BLaER1 (cell line): ENCODE measurements around the gene CBX3.
"Not testable (repeated sequence)": the region's sequence is repeated elsewhere in the genome, so short reads cannot be mapped to it uniquely, and the experiment has no call there.

Source experiments
- H3K27ac ChIP-seq: shearing (Covaris generic); formaldehyde crosslinking; 2 replicates; pipeline ENCODE4 v1.8.1; 2022
- H3K27me3 ChIP-seq: shearing (Covaris generic); formaldehyde crosslinking; 2 replicates; pipeline ENCODE4 v1.8.1; 2022
- H3K36me3 ChIP-seq: shearing (Covaris generic); formaldehyde crosslinking; 2 replicates; pipeline ENCODE4 v1.8.1; 2022
- H3K4me1 ChIP-seq: shearing (Covaris generic); formaldehyde crosslinking; 2 replicates; pipeline ENCODE4 v1.8.1; 2022
- H3K4me2 ChIP-seq: shearing (Covaris generic); formaldehyde crosslinking; 2 replicates; pipeline ENCODE4 v1.8.1; 2022
- H3K4me3 ChIP-seq: shearing (Covaris generic); formaldehyde crosslinking; 2 replicates; pipeline ENCODE4 v1.8.1; 2022
- H3K9ac ChIP-seq: shearing (Covaris generic); formaldehyde crosslinking; 2 replicates; pipeline ENCODE4 v1.8.1; 2022
- H3K9me3 ChIP-seq: shearing (Covaris generic); formaldehyde crosslinking; 2 replicates; pipeline ENCODE4 v1.8.1; 2022
- H4K20me1 ChIP-seq: shearing (Covaris generic); formaldehyde crosslinking; 2 replicates; pipeline ENCODE4 v1.8.1; 2022
- Cebpa-rat ChIP-seq: shearing (Covaris generic); IDR thresholded peaks from 2 replicates; pipeline ENCODE4 v1.8.1; 2022

The CBX3 gene

DNA sequence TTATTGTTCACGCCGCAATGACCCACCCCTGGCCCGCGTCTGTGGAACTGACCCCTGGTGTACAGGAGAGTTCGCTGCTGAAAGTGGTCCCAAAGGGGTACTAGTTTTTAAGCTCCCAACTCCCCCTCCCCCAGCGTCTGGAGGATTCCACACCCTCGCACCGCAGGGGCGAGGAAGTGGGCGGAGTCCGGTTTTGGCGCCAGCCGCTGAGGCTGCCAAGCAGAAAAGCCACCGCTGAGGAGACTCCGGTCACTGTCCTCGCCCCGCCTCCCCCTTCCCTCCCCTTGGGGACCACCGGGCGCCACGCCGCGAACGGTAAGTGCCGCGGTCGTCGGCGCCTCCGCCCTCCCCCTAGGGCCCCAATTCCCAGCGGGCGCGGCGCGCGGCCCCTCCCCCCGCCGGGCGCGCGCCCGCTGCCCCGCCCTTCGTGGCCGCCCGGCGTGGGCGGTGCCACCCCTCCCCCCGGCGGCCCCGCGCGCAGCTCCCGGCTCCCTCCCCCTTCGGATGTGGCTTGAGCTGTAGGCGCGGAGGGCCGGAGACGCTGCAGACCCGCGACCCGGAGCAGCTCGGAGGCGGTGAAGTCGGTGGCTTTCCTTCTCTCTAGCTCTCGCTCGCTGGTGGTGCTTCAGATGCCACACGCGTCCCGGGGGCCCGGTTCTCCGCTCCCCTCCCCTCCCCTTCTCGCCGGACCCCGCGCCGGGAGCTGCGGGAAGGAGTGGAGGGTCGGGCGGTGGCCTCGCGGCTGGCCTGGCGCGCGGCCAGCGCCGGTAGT lies at the start of gene CBX3:
Gene CBX3 (plus strand): TSS at position 499 of the 772 bp plus-strand sequence. CDS start 1,254 bp downstream, outside the sequence.
- peaks cover 77% of the 10 kb centered on the region for H4K20me1 ChIP-seq
- TF ChIP-seq Cebpa-rat = no peak

DNA sequence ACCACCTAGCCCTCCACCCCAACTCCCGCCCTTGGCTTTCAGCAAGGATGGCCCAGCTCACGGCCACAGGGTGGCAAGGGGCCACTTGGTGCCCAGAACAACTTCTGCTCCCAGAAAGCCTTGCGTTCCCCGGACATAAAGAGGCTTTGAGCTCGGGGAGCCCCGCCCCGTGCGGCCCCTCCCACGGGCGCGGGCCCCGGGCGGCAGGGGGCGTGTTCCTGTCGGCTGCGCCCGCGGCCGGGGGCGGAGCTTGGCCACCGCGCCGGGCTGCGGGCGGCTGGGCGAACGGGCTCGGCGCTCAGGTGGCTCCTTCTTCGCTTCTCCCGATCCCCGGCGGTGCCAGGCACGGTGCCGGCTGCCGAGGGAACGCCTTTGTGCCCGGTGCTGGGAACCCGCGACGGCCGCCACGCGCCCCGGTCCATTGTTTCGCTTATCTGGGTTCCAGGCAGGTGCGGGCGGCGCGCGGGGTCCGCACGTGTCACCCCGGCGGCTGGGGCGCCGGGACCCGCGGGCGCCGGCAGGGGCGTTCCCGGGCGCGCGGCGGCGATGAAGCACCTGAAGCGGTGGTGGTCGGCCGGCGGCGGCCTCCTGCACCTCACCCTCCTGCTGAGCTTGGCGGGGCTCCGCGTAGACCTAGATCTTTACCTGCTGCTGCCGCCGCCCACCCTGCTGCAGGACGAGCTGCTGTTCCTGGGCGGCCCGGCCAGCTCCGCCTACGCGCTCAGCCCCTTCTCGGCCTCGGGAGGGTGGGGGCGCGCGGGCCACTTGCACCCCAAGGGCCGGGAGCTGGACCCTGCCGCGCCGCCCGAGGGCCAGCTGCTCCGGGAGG lies 49.4 kb upstream of the CBX3 start, which contains the start of gene NFE2L3:
Gene NFE2L3 (plus strand): TSS at position 246 of the 829 bp plus-strand sequence. CDS start 301 bp downstream, at position 547.
- Histone ChIP-seq H3K27ac (peak within 1 kb of the TSS; percentile 83), H3K4me1 (peaks cover 56% of the 10 kb centered on the region), H3K4me2 (peak within 1 kb of the TSS; percentile 94), H3K27me3 (no peaks in the 10 kb centered on the region), H3K9me3 (peaks cover 8% of the 10 kb centered on the region), H4K20me1 (no peaks in the 10 kb centered on the region), H3K9ac (peak within 1 kb of the TSS; percentile 83), H3K36me3 (no peaks in the 10 kb centered on the region), H3K4me3 (peak within 1 kb of the TSS; percentile 82)
- TF ChIP-seq Cebpa-rat = no peak

More for the DNA sequence above, at the start of gene CBX3:
- H3K4me2 ChIP-seq = peak within 1 kb of the TSS; percentile 89
- H3K9ac ChIP-seq = peak within 1 kb of the TSS; percentile 100
- H3K27me3 ChIP-seq = no peaks in the 10 kb centered on the region
- peaks cover 37% of the 10 kb centered on the region for H3K36me3 ChIP-seq
- peaks cover 33% of the 10 kb centered on the region for H3K4me1 ChIP-seq
- peak within 1 kb of the TSS; percentile 100 for H3K27ac ChIP-seq
- H3K9me3 ChIP-seq = no peaks in the 10 kb centered on the region
- H3K4me3 ChIP-seq = peak within 1 kb of the TSS; percentile 90

DNA sequence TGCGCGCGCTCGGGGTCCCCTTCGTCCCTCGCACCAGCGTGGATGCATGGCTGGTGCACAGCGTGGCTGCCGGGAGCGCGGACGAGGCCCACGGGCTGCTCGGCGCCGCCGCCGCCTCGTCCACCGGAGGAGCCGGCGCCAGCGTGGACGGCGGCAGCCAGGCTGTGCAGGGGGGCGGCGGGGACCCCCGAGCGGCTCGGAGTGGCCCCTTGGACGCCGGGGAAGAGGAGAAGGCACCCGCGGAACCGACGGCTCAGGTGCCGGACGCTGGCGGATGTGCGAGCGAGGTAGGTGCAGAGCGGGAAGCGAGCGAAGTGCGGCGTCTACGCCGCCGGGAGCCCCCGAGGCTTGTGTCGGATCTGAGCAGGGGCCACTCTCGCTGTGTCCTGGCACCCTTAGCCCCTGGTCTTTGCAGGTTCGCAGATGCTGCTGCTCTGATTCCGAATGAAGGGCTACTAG lies 48.7 kb upstream of the CBX3 start:
- H3K4me1 ChIP-seq = peaks cover 62% of the 10 kb centered on the region
- H3K27me3 ChIP-seq, H4K20me1 ChIP-seq, H3K9me3 ChIP-seq, H3K36me3 ChIP-seq: not testable (repeated sequence)
- peak overlapping the region; percentile 82 for H3K4me3 ChIP-seq
- peak overlapping the region; percentile 83 for H3K9ac ChIP-seq
- H3K27ac ChIP-seq = peak overlapping the region; percentile 83
- H3K4me2 ChIP-seq = peak overlapping the region; percentile 94

DNA sequence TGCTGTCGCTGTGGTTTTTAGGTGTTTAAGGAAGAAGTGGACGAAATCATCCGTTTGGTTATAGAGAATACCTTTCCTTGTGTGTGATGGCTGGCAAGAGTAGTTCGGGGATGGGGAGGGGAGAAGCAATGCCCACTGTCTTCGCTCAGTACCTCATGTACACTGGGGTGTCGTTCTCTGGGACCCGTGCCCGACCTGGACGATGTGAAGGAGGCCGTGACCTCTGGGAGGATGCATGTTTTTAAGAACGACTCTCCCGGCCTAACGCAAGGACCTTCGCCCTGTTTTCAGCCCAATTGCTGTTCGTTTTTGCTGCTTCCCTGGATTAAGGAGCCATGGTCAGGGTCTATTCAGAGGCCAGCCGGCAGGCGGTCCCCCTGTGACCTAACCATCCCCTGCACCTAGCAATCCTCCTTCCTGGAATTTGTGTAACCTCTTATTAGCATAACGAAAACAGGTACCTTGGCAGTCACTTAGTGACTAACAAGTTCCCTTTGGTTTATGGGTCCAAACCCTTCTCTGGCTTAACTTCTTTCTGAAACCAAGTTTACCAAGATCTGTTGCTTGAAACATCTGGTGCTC lies 48.2 kb upstream of the CBX3 start:
- peak overlapping the region; percentile 83; the same call in 1 of the 2 replicates for H3K9ac ChIP-seq
- no peaks in the 10 kb centered on the region for H4K20me1 ChIP-seq
- no peak overlapping the region for H3K27ac ChIP-seq
- H3K27me3 ChIP-seq = no peaks in the 10 kb centered on the region
- peak overlapping the region; percentile 82 for H3K4me3 ChIP-seq
- H3K4me1 ChIP-seq = peaks cover 67% of the 10 kb centered on the region
- H3K4me2 ChIP-seq = peak overlapping the region; percentile 94
- TF ChIP-seq Cebpa-rat = no peak
- no peaks in the 10 kb centered on the region for H3K36me3 ChIP-seq
- H3K9me3 ChIP-seq = no peaks in the 10 kb centered on the region; the same call in 1 of the 2 replicates

DNA sequence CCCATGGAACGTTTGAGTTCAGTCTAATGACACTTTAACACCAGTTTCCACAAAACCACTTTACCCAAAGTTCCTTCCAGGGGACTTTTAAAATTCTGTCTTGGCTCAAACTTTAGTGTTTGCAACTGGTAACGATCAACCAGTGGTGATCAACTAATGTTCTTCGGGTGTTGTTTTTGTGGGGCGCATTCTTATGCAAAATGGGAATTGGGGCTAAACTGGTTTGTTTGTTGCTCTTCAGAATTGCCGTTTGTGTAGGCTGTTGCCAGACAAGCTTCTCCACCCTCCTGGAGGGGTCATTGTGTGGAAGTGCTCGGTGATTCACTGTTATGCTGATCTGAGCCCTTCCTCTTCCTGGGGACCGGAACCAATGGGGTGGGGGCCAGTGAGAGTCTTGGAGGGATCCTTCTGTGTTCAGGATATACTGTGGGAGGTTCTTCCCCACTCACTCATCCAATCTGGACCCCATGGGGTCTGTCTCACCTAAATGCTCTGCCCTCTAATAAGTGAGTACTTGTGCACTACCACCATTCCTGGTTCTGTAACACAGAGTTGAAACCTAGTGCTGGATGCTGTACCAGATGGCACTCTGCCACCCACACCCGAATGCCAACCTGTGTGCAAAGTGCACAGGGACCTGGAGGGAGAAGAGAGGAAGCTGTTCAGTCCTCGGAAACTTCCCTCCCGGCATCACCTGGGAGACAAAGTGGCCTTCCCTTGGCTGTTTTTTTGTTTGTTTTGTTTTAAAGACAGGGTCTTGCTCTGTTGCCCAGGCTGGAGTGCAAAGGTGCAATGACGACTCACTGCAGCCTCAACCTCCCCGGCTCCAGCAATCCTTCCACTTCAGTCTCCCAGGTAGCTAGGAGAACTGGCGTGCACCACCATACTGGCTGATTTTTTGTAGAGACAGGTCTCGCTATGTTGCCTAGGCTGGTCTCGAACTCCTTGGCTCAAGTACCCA lies 47.4 kb upstream of the CBX3 start:
- TF ChIP-seq Cebpa-rat = no peak
- peak overlapping the region; percentile 83; the same call in 1 of the 2 replicates for H3K9ac ChIP-seq
- H3K27ac ChIP-seq = no peak overlapping the region
- peaks cover 71% of the 10 kb centered on the region for H3K4me1 ChIP-seq
- no peaks in the 10 kb centered on the region for H4K20me1 ChIP-seq
- peak overlapping the region; percentile 94 for H3K4me2 ChIP-seq
- peak overlapping the region; percentile 82 for H3K4me3 ChIP-seq
- no peaks in the 10 kb centered on the region for H3K36me3 ChIP-seq
- H3K9me3 ChIP-seq = no peaks in the 10 kb centered on the region
- no peaks in the 10 kb centered on the region for H3K27me3 ChIP-seq

DNA sequence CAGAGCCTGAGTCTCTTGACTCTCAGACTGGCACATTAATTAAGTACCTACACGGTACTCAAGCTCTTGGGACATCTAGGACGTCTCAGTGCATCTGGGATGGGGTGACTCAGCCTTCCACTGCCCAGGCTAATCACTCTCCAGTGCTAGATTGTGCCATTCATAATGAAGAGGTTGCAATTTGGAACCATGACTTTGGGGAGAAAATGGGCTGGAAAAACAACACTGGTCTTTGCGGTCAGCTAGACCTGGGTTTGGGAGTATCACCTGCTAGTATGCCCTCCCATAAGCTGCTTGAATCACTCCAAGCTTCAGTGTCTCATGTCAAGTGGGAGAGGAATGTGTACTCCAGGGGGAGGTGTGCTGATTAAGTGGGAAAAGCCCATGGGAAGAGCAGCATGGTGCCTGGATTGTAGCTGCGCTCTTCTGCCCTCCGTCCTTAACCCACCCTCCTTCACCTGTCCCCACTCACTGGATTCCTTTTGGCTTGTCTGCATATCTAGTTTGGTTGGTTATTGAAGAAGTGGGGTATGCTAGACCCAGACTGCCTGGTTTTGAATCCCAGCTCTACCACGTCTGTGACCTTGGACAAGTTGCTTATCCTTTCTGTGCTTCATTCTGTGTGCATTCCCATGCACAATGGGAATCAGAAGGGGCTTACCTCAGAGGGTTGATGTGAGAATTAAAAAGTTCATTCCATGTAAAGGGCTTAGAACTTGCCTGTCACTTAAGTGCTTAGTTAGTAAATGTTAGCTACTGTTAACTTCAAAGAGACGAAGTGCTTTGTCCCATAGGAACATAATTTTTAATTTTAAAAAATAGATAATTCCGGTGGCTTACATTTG lies 45.8 kb upstream of the CBX3 start:
- H3K4me2 ChIP-seq = peak overlapping the region; percentile 94
- TF ChIP-seq Cebpa-rat = no peak
- H3K4me1 ChIP-seq = peaks cover 78% of the 10 kb centered on the region
- peak overlapping the region; percentile 74 for H3K9ac ChIP-seq
- no peaks in the 10 kb centered on the region for H4K20me1 ChIP-seq
- peak overlapping the region; percentile 80 for H3K27ac ChIP-seq
- peak overlapping the region; percentile 57 for H3K4me3 ChIP-seq
- H3K27me3 ChIP-seq = no peaks in the 10 kb centered on the region
- peaks cover under 1% of the 10 kb centered on the region; the same call in 1 of the 2 replicates for H3K36me3 ChIP-seq
- H3K9me3 ChIP-seq = no peaks in the 10 kb centered on the region

DNA sequence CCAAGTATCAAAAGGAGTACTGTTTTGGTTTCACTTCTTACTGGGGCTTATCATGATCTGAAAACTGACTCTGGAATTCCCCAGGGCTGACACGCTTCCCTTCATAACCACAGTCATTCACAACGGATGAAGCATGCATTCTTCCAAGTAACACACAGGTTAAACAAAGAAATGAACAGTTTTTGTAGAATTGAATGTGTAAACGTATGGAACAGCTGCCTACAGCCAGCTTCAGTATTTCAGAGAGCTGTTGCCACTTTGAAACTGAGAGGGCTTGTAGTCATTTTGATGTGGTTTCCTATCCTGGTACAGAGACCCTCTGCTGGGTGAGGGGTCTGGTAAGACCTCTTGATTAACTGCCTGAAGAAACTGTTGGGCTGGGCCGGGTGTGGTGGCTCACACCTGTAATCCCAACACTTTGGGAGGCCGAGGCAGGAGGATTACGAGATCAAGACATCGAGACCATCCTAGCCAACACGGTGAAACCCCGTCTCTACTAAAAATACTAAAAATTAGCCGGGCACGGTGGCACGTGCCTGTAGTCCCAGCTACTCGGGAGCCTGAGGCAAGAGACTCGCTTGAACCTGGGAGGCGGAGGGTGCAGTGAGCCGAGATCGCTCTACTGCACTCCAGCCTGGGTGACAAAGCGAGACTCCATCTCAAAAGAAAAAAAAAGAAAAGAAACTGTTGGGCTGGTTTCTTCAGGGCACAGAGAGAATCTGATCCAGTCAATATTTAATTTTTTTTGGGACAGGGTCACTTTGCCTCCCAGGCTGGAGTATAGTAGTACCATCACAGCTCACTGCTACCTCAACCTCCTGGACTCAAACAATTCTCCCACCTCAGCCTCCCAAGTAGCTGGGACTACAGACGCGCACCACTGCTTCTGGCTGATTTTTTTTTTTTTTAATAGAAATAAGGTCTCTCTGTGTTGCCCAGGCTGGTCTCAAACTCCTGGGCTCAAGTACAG lies 44.8 kb upstream of the CBX3 start:
- Histone ChIP-seq H3K36me3 (peaks cover 7% of the 10 kb centered on the region; the same call in 1 of the 2 replicates), H3K4me2 (peak overlapping the region; percentile 94), H4K20me1 (no peaks in the 10 kb centered on the region), H3K27me3 (no peaks in the 10 kb centered on the region), H3K4me3 (peak overlapping the region; percentile 57), H3K4me1 (peaks cover 71% of the 10 kb centered on the region), H3K9ac (peak overlapping the region; percentile 74), H3K27ac (peak overlapping the region; percentile 80), H3K9me3 (no peaks in the 10 kb centered on the region)
- no peak for TF ChIP-seq Cebpa-rat
